NT2/D1 (cell line): ENCODE results near the gene SEC23B.

Experiments used
- YY1 ChIP-seq: IDR thresholded peaks from 2 replicates; pipeline ENCODE4 v1.6.1; 2011; ENCODE audit not compliant: insufficient read length, insufficient read depth
- ZNF274 ChIP-seq: IDR thresholded peaks from 2 replicates; pipeline ENCODE4 v1.6.1; 2011; ENCODE audit warnings: mild to moderate bottlenecking, low read depth, low read length

DNA sequence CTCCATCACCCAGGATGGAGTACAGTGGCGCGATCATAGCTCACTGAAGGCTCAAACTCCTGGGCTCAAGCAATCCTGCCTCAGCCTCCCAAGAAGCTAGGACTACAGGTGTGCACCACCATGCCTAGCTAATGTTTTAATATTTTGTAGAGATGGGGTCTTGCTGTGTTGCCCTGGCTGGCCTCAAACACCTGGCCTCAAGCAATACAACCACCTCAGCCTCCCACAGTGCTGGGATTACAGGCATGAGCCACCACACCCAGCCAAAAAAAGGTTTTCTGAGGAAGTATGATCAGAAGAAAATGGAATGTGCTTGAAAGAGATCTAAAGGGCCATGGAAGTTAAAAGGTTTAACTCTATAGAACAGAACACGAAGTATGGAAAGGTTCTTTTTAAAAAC is 19.4 kb upstream of the SEC23B start:
- TF ChIP-seq YY1 (no peak), ZNF274 (no peak)
